AG04450 (cell line): ENCODE results near the gene FAM174A. TPM values are rescaled to one million over a fixed set of nuclear protein-coding genes. Genes with fewer than 3 reads are reported as not detected.

Experiments
- CTCF ChIA-PET: fragments of 300-600, 350-600 bp; formaldehyde crosslinking; extraction: SDS; loops from one replicate; lab custom pipeline; 2022; ENCODE audit warnings: antibody characterized with exemption, inconsistent platforms; lab: Charles Lee
- POLR2A ChIA-PET: fragments of 350-600 bp; formaldehyde crosslinking; extraction: SDS; loops from one replicate; lab custom pipeline; 2021; ENCODE audit warnings: antibody characterized with exemption, inconsistent platforms; lab: Yijun Ruan, JAX
- DNase-seq: peaks from one replicate; pipeline ENCODE4 v3.0.0-alpha.2; 2011; ENCODE audit warnings: low read depth, low spot score
- H3K27ac ChIP-seq: one replicate; pipeline ENCODE4 v1.5.1; 2012; ENCODE audit warnings: low read depth, low read length, control low read depth
- H3K27me3 ChIP-seq: one replicate; pipeline ENCODE4 v1.6.0; 2012; ENCODE audit warnings: low read length; ENCODE audit not compliant: control insufficient read depth, insufficient read depth
- H3K4me3 ChIP-seq: 2 replicates; pipeline ENCODE4 v1.5.1; 2011; ENCODE audit warnings: mild to moderate bottlenecking, low read depth, low read length, control low read depth
- H3K9me3 ChIP-seq: 2 replicates; pipeline ENCODE4 v1.5.1; 2012; ENCODE audit warnings: low read length; ENCODE audit not compliant: control insufficient read depth, insufficient read depth
- polyA plus RNA-seq: library from polyadenylated mRNA; depleted of rRNA; stranded (reverse); fragments of >200 nt; gene quantifications from 2 replicates; pipeline ENCODE4 v1.2.3, GENCODE V29; 2011
- TF ChIP-seq, protein P1 (sequence below): IDR thresholded peaks from 2 replicates; pipeline ENCODE4 v1.5.1; 2011; ENCODE audit warnings: low read depth, low read length, control low read depth, inconsistent platforms

Gene FAM174A
- polyA plus RNA-seq, 1 experiment: 8.4 TPM

DNA sequence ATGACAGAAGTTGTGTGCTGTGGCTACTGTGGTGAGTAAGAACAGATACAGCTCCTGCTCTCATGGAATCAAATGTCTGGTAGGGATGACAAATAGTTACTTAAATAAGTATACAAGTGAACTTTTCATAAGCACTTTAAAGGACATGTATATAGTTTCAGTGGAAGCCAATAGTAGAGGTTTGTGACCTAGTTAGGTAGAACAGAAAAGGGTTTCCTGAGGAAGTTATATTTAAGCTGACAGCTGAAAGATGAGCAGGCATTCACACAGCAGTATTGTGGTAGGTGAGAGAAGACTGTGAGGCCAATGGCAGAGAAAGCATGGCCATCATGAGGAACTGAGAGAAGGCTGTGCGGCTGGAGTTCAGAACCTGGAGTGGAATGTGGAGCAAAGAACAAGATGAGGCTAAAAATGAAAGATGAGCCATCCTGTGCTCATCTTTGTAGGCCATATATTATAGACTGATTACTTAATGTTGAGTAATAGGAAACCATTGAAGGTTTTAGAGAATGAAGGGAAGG is 15.4 kb downstream of the FAM174A start:
- TF ChIP-seq, protein P1, sequence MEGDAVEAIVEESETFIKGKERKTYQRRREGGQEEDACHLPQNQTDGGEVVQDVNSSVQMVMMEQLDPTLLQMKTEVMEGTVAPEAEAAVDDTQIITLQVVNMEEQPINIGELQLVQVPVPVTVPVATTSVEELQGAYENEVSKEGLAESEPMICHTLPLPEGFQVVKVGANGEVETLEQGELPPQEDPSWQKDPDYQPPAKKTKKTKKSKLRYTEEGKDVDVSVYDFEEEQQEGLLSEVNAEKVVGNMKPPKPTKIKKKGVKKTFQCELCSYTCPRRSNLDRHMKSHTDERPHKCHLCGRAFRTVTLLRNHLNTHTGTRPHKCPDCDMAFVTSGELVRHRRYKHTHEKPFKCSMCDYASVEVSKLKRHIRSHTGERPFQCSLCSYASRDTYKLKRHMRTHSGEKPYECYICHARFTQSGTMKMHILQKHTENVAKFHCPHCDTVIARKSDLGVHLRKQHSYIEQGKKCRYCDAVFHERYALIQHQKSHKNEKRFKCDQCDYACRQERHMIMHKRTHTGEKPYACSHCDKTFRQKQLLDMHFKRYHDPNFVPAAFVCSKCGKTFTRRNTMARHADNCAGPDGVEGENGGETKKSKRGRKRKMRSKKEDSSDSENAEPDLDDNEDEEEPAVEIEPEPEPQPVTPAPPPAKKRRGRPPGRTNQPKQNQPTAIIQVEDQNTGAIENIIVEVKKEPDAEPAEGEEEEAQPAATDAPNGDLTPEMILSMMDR: no peak
- ChIA-PET CTCF (no interaction called here), POLR2A (interaction anchor here (0.7 kb wide), 1 partner anchor 15 kb away, joined by 3 read pairs; the partner anchor contains the start of gene FAM174A)
- Histone ChIP-seq H3K27ac (no peak overlapping the region), H3K9me3 (no peaks in the 10 kb centered on the region), H3K4me3 (no peak overlapping the region), H3K27me3 (no peaks in the 10 kb centered on the region)
- no peak for DNase-seq

DNA sequence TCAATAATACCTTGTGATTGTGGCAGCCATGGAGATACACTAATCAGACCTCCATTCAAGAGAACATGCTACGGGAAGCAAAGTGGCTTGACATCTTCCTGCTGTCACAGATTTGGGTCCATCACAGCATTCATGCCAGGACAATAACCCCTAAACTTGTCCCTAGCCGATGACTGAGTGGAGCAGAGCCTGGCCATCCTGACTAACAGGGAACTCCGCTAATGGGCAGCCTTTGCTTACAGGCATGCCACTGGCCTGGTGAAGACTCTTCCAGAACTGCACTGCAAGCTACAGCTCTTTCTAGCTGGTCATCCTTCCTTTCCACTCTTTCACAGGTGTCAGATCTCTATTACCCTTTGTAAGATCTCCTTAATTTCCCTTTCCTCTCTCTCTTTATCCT is 16.0 kb downstream of the FAM174A start:
- TF ChIP-seq, protein P1: no peak
- Histone ChIP-seq H3K4me3 (no peak overlapping the region), H3K9me3 (no peaks in the 10 kb centered on the region), H3K27ac (no peak overlapping the region), H3K27me3 (no peaks in the 10 kb centered on the region)
- POLR2A ChIA-PET: interaction anchor here (0.7 kb wide), 1 partner anchor 16 kb away, joined by 3 read pairs; the partner anchor contains the start of gene FAM174A
- no peak for DNase-seq
- CTCF ChIA-PET: no interaction called here

DNA sequence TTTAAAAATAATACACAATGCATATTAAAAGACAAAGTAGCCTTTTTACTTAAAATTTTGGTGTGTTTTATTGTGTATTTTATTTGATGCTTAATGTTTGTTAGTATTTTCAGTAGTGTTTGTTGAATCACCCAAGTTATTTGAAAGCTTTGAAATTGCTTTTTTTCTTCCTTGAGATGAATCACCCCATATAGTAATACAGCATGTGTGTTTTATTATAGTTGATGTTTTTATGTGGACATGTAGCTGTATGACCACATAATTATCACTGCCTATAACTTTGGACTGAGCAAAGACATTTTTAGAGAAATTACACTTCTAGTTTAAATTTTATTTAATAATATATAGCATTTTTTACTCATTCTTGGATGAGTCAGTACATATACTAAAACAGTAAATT is 18.0 kb downstream of the FAM174A start:
- H3K4me3 ChIP-seq: no peak overlapping the region
- TF ChIP-seq, protein P1: no peak
- no peak for DNase-seq
- H3K27ac ChIP-seq: no peak overlapping the region
- H3K27me3 ChIP-seq: no peaks in the 10 kb centered on the region
- CTCF ChIA-PET: interaction anchor here (0.7 kb wide), 1 partner anchor 89 kb away, joined by 4 read pairs; no protein-coding TSS in a partner anchor
- POLR2A ChIA-PET: no interaction called here
- no peaks in the 10 kb centered on the region for H3K9me3 ChIP-seq

DNA sequence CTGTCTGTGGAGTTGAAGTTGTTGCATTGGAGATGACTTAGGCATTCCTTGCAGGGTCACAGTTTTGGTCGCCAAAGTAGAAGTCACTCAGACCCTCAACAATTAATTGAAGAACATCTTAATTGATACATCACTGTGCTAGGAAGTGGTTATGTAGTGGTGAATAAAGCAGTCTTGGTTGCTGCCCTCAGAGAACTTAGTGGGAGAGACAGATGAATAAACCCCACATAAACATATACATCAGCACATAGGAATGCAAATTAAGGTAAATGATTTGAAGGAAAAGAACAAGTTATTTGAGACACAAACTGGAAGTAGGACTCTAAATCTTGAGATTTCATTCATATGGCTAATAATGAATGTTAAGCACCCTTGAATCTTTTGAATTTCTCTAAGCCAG is 25.7 kb downstream of the FAM174A start:
- Histone ChIP-seq H3K9me3 (no peaks in the 10 kb centered on the region), H3K27ac (no peak overlapping the region), H3K27me3 (no peaks in the 10 kb centered on the region), H3K4me3 (no peak overlapping the region)
- POLR2A ChIA-PET: no interaction called here
- CTCF ChIA-PET: no interaction called here
- TF ChIP-seq, protein P1: no peak
- DNase-seq: no peak

DNA sequence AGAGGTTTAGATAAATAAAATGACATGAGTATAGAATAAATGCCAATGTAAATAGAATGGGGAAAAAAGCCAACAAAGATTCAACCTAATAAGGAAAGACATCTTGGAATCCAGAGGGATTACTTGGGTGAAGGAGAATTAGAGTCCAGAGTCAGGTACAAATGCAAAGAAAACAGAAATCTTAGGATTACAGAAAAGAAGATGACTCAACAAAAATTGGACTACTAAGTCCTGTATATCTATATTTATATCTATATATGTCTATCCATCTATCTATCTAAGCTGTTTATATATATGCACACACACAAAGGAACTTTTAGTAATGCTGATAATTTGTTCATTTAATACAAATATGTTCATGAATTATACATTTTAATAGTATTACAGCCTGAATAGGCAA is 27.6 kb downstream of the FAM174A start:
- no peak for DNase-seq
- H3K9me3 ChIP-seq: no peaks in the 10 kb centered on the region
- POLR2A ChIA-PET: no interaction called here

More for the DNA sequence above, 27.6 kb downstream of the FAM174A start:
- H3K27me3 ChIP-seq: no peaks in the 10 kb centered on the region
- no peak overlapping the region for H3K27ac ChIP-seq
- CTCF ChIA-PET: interaction anchor here (0.6 kb wide), 1 partner anchor 1452 kb away, joined by 3 read pairs; no protein-coding TSS in a partner anchor
- no peak overlapping the region for H3K4me3 ChIP-seq
- TF ChIP-seq, protein P1: no peak
